Epidermal melanocyte (primary cell): ENCODE measurements around the gene TIFAB.
"Not testable (repeated sequence)": the region's sequence is repeated elsewhere in the genome, so short reads cannot be mapped to it uniquely, and the experiment has no call there.

Experiments used
- DNase-seq: peaks from one replicate; pipeline ENCODE4 v3.0.0; 2011; ENCODE audit warnings: low spot score; ENCODE audit not compliant: insufficient read length

The TIFAB gene

GRCh38 chr5:135452321-135453030, at the start of gene TIFAB:
Gene TIFAB (minus strand): TSS chr5:135452351. CDS start chr5:135449939, 2,412 bp downstream.
- DNase-seq, result no peak

- no peak for DNase-seq
These were observed 46.5 kb upstream of the TIFAB start for GRCh38 chr5:135498637-135498995.

- DNase-seq, result no peak
These were observed 46.0 kb upstream of the TIFAB start for GRCh38 chr5:135497971-135498636.

GRCh38 chr5:135495531-135495930, 43.4 kb upstream of the TIFAB start:
- DNase-seq, result not testable (repeated sequence)

- DNase-seq, result no peak
These were observed 42.0 kb upstream of the TIFAB start for GRCh38 chr5:135494196-135494595.

GRCh38 chr5:135493406-135494180, 41.4 kb upstream of the TIFAB start:
- DNase-seq, result peak; percentile 69

GRCh38 chr5:135492319-135492626, 40.1 kb upstream of the TIFAB start:
- no peak for DNase-seq

- DNase-seq, result no peak
These were observed 39.6 kb upstream of the TIFAB start for GRCh38 chr5:135491552-135492318.

GRCh38 chr5:135491038-135491551, 38.9 kb upstream of the TIFAB start:
- no peak for DNase-seq

GRCh38 chr5:135490245-135491037, 38.3 kb upstream of the TIFAB start:
- no peak for DNase-seq

- DNase-seq, result no peak
These were observed 37.5 kb upstream of the TIFAB start for GRCh38 chr5:135489466-135490244.

GRCh38 chr5:135488727-135489465, 36.7 kb upstream of the TIFAB start:
- DNase-seq, result peak; percentile 33

GRCh38 chr5:135487839-135488514, 35.8 kb upstream of the TIFAB start:
- DNase-seq, result no peak

- no peak for DNase-seq
These were observed 34.9 kb upstream of the TIFAB start for GRCh38 chr5:135487037-135487395.

GRCh38 chr5:135486131-135487036, 34.2 kb upstream of the TIFAB start:
- DNase-seq, result no peak

GRCh38 chr5:135484674-135485086, 32.5 kb upstream of the TIFAB start:
- no peak for DNase-seq

GRCh38 chr5:135483254-135483653, 31.1 kb upstream of the TIFAB start:
- DNase-seq, result no peak
